A549 (cell line): ENCODE measurements around the gene RAP2A. TPM values are rescaled to one million over a fixed set of nuclear protein-coding genes. Genes with fewer than 3 reads are reported as not detected.

Experiments
- ATAC-seq, 2 experiments: fragments of 200-7000 bp in 1 of 2; fragments of >200 bp in 1 of 2; cut with Nextera tagmentation in 1 of 2; cut with Tn5 transposase in 1 of 2; 3 replicates each; pipeline versions ENCODE4 v1.8.0 to v1.9.1; 2018 to 2020; ENCODE audit warnings: mild to moderate bottlenecking in 1 of 2, moderate library complexity in 1 of 2
- CTCF ChIA-PET: fragments of 300-600 bp; sonication (Branson Sonifier 250); formaldehyde crosslinking; extraction: SDS; loops from one replicate; lab custom pipeline; 2021; ENCODE audit warnings: antibody characterized with exemption, inconsistent platforms; lab: Yijun Ruan, JAX
- POLR2A ChIA-PET: fragments of 350-600 bp; formaldehyde crosslinking; extraction: SDS; loops from one replicate; lab custom pipeline; 2021; ENCODE audit warnings: antibody characterized with exemption, inconsistent platforms; lab: Yijun Ruan, JAX
- DNase-seq, 2 experiments: peaks; one replicate each; pipeline versions ENCODE4 v3.0.0 to v3.0.0-alpha.2; 2011 to 2016; ENCODE audit warnings: low read depth in 1 of 2, low spot score in 1 of 2
- FAIRE-seq: peaks from 2 replicates; lab custom pipeline; 2011; peaks lifted over from hg19 to GRCh38; lab: Jason Lieb, UNC
- H3K27ac ChIP-seq, 2 experiments: fragments of >200 bp; sonication (Bioruptor Twin); formaldehyde crosslinking; 3 replicates each; pipeline ENCODE4 v1.5.1; 2016 to 2017
- H3K4me1 ChIP-seq: fragments of >200 bp; sonication (Bioruptor Twin); formaldehyde crosslinking; 3 replicates; pipeline ENCODE4 v1.6.1; 2016
- H3K4me2 ChIP-seq: fragments of >200 bp; sonication (Bioruptor Twin); formaldehyde crosslinking; 3 replicates; pipeline ENCODE4 v1.6.1; 2016
- H3K4me3 ChIP-seq: fragments of >200 bp; sonication (Bioruptor Twin); formaldehyde crosslinking; 3 replicates; pipeline ENCODE4 v1.5.1; 2016
- H3K9me3 ChIP-seq: fragments of >200 bp; sonication (Bioruptor Twin); formaldehyde crosslinking; 3 replicates; pipeline ENCODE4 v1.6.1; 2016
- CBX8 ChIP-seq: fragments of 200-600 bp; sonication (generic); IDR thresholded peaks from 2 replicates; pipeline ENCODE4 v1.6.1; 2016
- CEBPB ChIP-seq, 2 experiments: fragments of >200 bp in 1 of 2; sonication (Bioruptor Twin) in 1 of 2; formaldehyde crosslinking in 1 of 2; IDR thresholded peaks; 2 replicates each; pipeline ENCODE4 v1.6.1; 2012 to 2016
- CHD4 ChIP-seq: fragments of 200-600 bp; sonication (generic); IDR thresholded peaks from 2 replicates; pipeline ENCODE4 v1.6.1; 2016; ENCODE audit warnings: antibody characterized with exemption, mild to moderate bottlenecking, borderline replicate concordance
- CTCF ChIP-seq: fragments of >200 bp; sonication (Bioruptor Twin); formaldehyde crosslinking; IDR thresholded peaks from 3 replicates; pipeline ENCODE4 v1.5.1; 2016
- ELK1 ChIP-seq: fragments of 150-350 bp; IDR thresholded peaks from 2 replicates; pipeline ENCODE4 v1.6.1; 2014; ENCODE audit warnings: low read depth, mild to moderate bottlenecking, low read length
- FOSL2 ChIP-seq, 2 experiments: fragments of 450-650 bp in 1 of 2; fragments of >200 bp in 1 of 2; sonication (Bioruptor Twin) in 1 of 2; formaldehyde crosslinking; IDR thresholded peaks; 2 replicates each; pipeline versions ENCODE4 v1.5.0 to v1.6.1; 2016 to 2020; ENCODE audit warnings: mild to moderate bottlenecking in 1 of 2, moderate library complexity in 1 of 2
- FOXS1 ChIP-seq: fragments of 250-450 bp; sonication (Bioruptor Pico); IDR thresholded peaks from 2 replicates; pipeline ENCODE4 v1.5.0; 2020; ENCODE audit warnings: mild to moderate bottlenecking, moderate library complexity
- GATA3 ChIP-seq: IDR thresholded peaks from 2 replicates; pipeline ENCODE4 v1.6.1; 2012; ENCODE audit warnings: borderline replicate concordance
- HDAC2 ChIP-seq: fragments of 200-600 bp; sonication (generic); IDR thresholded peaks from 2 replicates; pipeline ENCODE4 v1.6.1; 2016
- HOXB13 ChIP-seq: fragments of 250-450 bp; sonication (Bioruptor Pico); IDR thresholded peaks from 2 replicates; pipeline ENCODE4 v1.5.0; 2020; ENCODE audit warnings: low read depth, mild to moderate bottlenecking, moderate library complexity
- MAFK ChIP-seq: fragments of 450-650 bp; IDR thresholded peaks from 2 replicates; pipeline ENCODE4 v1.6.1; 2014; ENCODE audit not compliant: partially characterized antibody
- MYC ChIP-seq: IDR thresholded peaks from 2 replicates; pipeline ENCODE4 v1.6.1; 2012; ENCODE audit warnings: mild to moderate bottlenecking, inconsistent platforms, low read length, improper control_type of control experiment, borderline replicate concordance
- NFE2L2 ChIP-seq: fragments of 150-350 bp; conservative IDR thresholded peaks from 2 replicates; pipeline ENCODE4 v1.6.1; 2014; ENCODE audit warnings: low read length
- NPAS2 ChIP-seq: fragments of 250-450 bp; sonication (Bioruptor Pico); IDR thresholded peaks from 2 replicates; pipeline ENCODE4 v1.8.0; 2022; ENCODE audit warnings: mild to moderate bottlenecking, moderate library complexity, borderline replicate concordance
- NR3C1 ChIP-seq: fragments of >200 bp; sonication (Bioruptor Twin); formaldehyde crosslinking; IDR thresholded peaks from 3 replicates; pipeline ENCODE4 v1.6.1; 2017
- PHF8 ChIP-seq: fragments of 200-600 bp; sonication (generic); IDR thresholded peaks from 2 replicates; pipeline ENCODE4 v1.6.1; 2016; ENCODE audit warnings: low read depth, mild to moderate bottlenecking, antibody characterized with exemption, moderate library complexity, borderline replicate concordance
- POLR2A ChIP-seq: IDR thresholded peaks from 2 replicates; pipeline ENCODE4 v1.6.1; 2012; ENCODE audit warnings: mild to moderate bottlenecking, low read length
- POLR2AphosphoS2 ChIP-seq: conservative IDR thresholded peaks from 2 replicates; pipeline ENCODE4 v1.6.1; 2012; ENCODE audit warnings: low read length, improper control_type of control experiment, inconsistent platforms
- REST ChIP-seq: fragments of 200-600 bp; sonication (generic); IDR thresholded peaks from 2 replicates; pipeline ENCODE4 v1.6.1; 2016; ENCODE audit warnings: antibody characterized with exemption, mild to moderate bottlenecking, moderate library complexity
- RFX5 ChIP-seq: fragments of 450-650 bp; IDR thresholded peaks from 2 replicates; pipeline ENCODE4 v1.7.1; 2014; ENCODE audit warnings: antibody characterized with exemption, mild to moderate bottlenecking, moderate library complexity
- RNF2 ChIP-seq: fragments of 200-600 bp; sonication (generic); IDR thresholded peaks from 2 replicates; pipeline ENCODE4 v1.6.1; 2016; ENCODE audit warnings: low read depth, mild to moderate bottlenecking, antibody characterized with exemption, moderate library complexity, borderline replicate concordance
- SMC3 ChIP-seq: fragments of >200 bp; sonication (Bioruptor Twin); formaldehyde crosslinking; IDR thresholded peaks from 3 replicates; pipeline ENCODE4 v1.6.1; 2018; ENCODE audit warnings: inconsistent platforms
- TFCP2L1 ChIP-seq: fragments of 250-450 bp; sonication (Bioruptor Pico); IDR thresholded peaks from 2 replicates; pipeline ENCODE4 v1.5.0; 2021; ENCODE audit warnings: mild to moderate bottlenecking
- TP53 ChIP-seq: fragments of 250-450 bp; sonication (Bioruptor Pico); IDR thresholded peaks from 2 replicates; pipeline ENCODE4 v1.5.0; 2021; ENCODE audit warnings: mild to moderate bottlenecking, moderate library complexity
- USF2 ChIP-seq: fragments of 450-650 bp; IDR thresholded peaks from 2 replicates; pipeline ENCODE4 v1.6.1; 2014; ENCODE audit warnings: antibody characterized with exemption
- ZC3H11A ChIP-seq: fragments of 450-650 bp; IDR thresholded peaks from 2 replicates; pipeline ENCODE4 v1.6.1; 2014; ENCODE audit warnings: antibody characterized with exemption, mild to moderate bottlenecking
- ZNF302 ChIP-seq: fragments of 250-450 bp; sonication (Bioruptor Pico); IDR thresholded peaks from 2 replicates; pipeline ENCODE4 v1.9.0; 2021; ENCODE audit warnings: inconsistent platforms, mild to moderate bottlenecking, moderate library complexity
- WGBS: methylation state at CpG from one replicate; pipeline ENCODE4 v1.1.6; 2017; ENCODE audit errors: missing lambda C conversion rate; 5-methylcytosine and 5-hydroxymethylcytosine counted together
- polyA plus RNA-seq, 4 experiments: library from polyadenylated mRNA; depleted of rRNA in 3 of 4; stranded (reverse); fragments of >200 nt; fragmentation: RNase III in 1 of 4; extraction: RNeasy Plus Mini Kit Qiagen cat#74134 plus additional on column Dnase treatment in 1 of 4; gene quantifications; 2 replicates in 3 of 4; 3 replicates in 1 of 4; pipeline ENCODE4 v1.2.3, GENCODE V29; 2011 to 2017

Gene RAP2A
- polyA plus RNA-seq, 2 of the 4 experiments (the other 2 are of a cell fraction), result 8.7 to 10.9 TPM

GRCh38 chr13:97413694-97414093, 20.3 kb upstream of the RAP2A start:
- ATAC-seq, result no peak
- Histone ChIP-seq H3K4me3 (no peak overlapping the region), H3K27ac (no peak overlapping the region), H3K4me1 (no peaks in the 10 kb centered on the region), H3K4me2 (no peak overlapping the region), H3K9me3 (no peaks in the 10 kb centered on the region)
- CTCF ChIA-PET, result interaction anchor here (0.7 kb wide), 1 partner anchor 13 kb away, joined by 3 read pairs; no protein-coding TSS in a partner anchor
- FAIRE-seq, result no peak
- TF ChIP-seq USF2 (no peak), NR3C1 (no peak), PHF8 (no peak), TFCP2L1 (CRISPR knock-in tag) (no peak), CHD4 (no peak), MYC (no peak), RFX5 (no peak), HOXB13 (no peak), ZNF302 (CRISPR knock-in tag) (no peak), NFE2L2 (no peak), POLR2AphosphoS2 (no peak), HDAC2 (no peak), REST (no peak), ELK1 (no peak), ZC3H11A (no peak)
- TF ChIP-seq, all 56 proteins: peak for 0
- no peak for DNase-seq
- WGBS, result 5% methylated on average over 1 of the region's 1 CpG
- POLR2A ChIA-PET, result no interaction called here

GRCh38 chr13:97414392-97414791, 19.6 kb upstream of the RAP2A start:
- ATAC-seq, result no peak
- 69% methylated on average over 4 of the region's 4 CpGs for WGBS
- CTCF ChIA-PET, result no interaction called here
- H3K9me3 ChIP-seq, result no peaks in the 10 kb centered on the region
- FAIRE-seq, result no peak
- H3K4me1 ChIP-seq, result no peaks in the 10 kb centered on the region
- POLR2A ChIA-PET, result no interaction called here
- H3K4me2 ChIP-seq, result no peak overlapping the region
- TF ChIP-seq POLR2A, result no peak
- TF ChIP-seq PHF8, result no peak
- no peak for TF ChIP-seq SMC3
- no peak for TF ChIP-seq MAFK
- no peak for TF ChIP-seq CTCF
- no peak for TF ChIP-seq TP53 (CRISPR knock-in tag)
- TF ChIP-seq FOXS1 (CRISPR knock-in tag), result no peak
- no peak for TF ChIP-seq RNF2
- TF ChIP-seq FOSL2 (IDR thresholded peaks at IDR 0.05), result no peak
- no peak for TF ChIP-seq FOSL2 (CRISPR knock-in tag; IDR thresholded peaks at IDR 0.05)
- no peak for TF ChIP-seq CBX8
- no peak for TF ChIP-seq GATA3
- TF ChIP-seq NPAS2 (CRISPR knock-in tag), result no peak
- no peak for TF ChIP-seq NR3C1
- TF ChIP-seq HOXB13, result no peak
- TF ChIP-seq CEBPB (IDR thresholded peaks at IDR 0.05), result no peak
- TF ChIP-seq, all 56 proteins: peak for 0
- H3K4me3 ChIP-seq, result no peak overlapping the region
- H3K27ac ChIP-seq, result no peak overlapping the region
- DNase-seq, result no peak
